ENCODE results near the gene PKHD1.
"Not testable (repeated sequence)": the region's sequence is repeated elsewhere in the genome, so short reads cannot be mapped to it uniquely, and the experiment has no call there.

PKHD1 gene

DNA sequence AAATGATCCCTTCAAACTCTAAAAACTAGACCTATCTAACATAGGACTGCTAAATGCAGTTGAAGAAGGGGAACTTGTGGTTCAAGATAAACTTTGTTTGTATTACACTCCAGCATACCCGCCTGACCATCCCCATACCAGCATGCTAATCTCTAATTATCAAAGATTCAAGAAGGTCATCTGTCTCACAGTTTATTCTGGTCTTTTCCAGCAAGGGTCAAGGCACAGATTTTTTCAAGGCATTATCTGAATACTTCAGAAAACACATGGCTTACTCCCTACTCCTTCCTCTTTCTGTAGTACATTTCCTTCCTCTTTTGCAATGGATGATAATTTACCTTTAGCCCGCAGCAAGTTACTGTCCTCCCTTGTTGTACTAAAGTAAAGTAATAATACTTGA lies 174.1 kb downstream of the PKHD1 start:
- DNase-seq = peak in 1 of 2 donors; percentile 19

DNA sequence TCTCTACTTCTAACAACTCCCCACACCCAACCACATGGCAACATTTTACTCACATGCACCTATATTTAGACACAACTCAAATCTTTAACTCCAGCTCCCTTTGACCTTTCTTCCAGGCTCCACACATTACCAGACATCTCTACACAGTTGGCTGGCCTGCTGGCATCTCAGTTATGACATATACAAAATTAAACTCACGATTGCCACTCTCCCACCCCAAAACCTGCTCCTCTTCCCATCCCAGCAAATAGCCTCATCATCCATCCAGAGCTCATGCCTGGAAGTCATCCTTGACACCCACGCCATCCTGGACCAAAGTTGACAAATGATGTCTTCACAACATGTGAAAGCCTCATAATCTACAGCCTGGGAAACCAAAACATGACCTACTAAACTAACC lies 176.6 kb downstream of the PKHD1 start:
- DNase-seq = no peak

DNA sequence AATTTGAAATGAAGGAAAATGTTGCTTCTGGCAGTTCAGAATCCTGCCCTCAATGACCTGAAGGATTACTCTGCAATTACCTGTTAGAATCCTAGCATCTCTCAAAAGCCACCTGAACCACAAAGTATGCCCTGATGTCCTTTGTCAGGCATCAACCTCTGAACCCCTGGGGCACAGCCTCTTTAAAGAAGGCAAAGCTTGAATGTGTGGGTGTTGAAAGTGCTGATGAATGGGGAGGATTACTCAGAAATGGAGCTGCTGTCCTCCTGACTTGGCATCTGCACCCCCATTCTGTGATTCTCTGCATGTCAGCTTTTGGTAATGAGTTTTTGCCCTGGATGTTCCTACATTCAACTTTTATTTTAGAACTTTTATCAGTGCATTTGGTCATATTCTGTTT lies 179.2 kb downstream of the PKHD1 start:
- no peak for DNase-seq

DNA sequence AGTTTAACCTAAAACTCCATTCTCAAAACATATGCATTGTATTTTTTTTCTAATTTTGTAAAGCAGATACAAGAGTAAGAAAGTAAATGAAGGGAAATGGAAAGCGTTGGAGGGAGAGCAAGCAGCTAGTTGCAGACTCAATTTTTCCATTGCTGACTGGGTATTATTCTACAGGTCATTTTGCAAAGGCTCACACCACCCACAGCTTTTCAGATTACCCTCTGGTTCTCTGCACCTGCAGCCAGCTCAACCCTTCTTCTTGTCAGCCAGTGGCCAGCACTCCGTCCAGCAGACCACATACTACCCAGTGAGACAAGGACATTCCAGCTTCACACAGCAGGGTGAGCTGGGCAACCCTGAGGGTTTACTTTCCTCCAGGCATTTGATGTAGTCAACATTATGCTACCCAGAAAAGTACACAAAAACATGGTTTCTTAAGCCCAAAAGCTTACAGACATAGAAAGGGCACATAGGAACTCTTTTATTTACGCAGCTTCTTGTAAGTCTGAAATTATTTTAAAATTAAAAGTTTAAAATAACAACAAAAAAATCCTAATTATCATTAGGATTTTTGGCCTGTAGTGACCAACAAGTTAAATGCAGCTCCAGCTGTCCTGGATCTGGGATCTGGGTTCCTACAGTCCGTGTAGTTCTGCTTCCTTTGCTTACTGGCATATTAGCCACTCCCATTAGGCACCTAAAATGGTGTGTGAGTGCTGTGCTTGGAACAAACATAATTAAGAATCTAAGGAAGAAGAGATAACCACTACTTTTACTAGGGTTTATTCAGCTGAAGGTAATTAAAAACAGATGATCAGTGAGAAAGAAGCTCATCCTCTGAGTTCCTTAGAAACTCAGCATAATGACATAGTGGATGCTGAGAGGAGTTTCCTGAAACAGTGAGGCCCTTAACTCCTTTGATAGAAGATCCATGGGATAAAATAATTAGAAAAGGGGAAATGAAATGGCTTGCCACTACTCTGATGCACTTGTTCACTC lies 185.3 kb downstream of the PKHD1 start:
- no peak for DNase-seq

DNA sequence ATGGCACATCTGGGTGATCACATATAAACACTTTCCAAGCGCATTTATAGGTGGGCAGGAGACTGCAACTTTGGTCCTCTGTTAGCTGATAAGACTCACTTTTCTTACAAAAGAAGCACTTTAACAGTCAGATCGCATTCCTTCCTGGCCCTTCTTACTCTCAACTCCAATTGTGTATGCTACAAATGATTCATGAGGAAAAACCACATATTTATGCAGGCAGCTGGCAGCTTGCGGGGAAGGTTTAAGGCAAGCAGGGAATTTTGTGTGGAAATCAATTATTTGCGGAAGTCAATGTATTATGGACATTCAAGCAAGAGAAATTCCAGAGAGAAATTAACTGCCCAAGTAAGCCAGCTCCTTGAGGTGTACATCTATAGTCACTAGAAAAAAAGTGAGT lies 194.0 kb downstream of the PKHD1 start:
- no peak for DNase-seq

DNA sequence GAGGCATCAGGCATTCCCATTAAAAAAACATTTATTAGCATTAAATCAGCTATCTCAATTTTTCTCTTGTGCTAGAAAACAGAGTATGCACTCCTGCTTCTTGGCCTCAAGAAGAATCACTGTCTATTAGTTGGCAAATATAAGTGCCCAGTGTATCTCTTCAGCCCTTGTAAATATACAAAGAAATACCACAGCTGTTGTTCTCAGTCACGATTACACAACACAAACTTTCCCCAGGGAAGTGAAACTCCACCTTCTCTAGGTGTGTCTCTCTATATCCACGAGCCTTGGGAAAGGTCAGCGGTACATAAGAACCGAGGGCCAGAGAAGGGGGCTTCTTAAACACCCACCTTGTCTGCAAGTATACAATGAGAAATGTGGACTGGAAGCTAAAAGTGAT lies 194.7 kb downstream of the PKHD1 start:
- no peak for DNase-seq

DNA sequence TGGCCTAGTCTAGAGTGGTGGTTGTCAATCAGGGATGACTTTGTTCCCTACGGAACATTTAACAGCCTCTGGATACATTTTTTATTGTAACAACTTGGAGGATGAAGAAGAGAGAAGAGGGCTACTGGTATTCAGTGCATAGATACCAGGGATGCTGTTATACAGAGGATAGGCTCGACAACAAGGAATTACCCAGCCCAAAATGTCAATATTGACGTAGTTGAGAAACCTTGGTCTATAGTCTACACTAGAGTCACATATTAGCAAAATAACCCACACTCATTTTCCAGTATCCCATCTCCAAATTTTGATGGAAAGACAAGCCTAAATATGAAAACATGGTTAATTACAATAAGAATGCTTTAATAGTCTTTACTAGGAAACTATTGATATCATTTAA lies 195.1 kb downstream of the PKHD1 start:
- no peak for DNase-seq

DNA sequence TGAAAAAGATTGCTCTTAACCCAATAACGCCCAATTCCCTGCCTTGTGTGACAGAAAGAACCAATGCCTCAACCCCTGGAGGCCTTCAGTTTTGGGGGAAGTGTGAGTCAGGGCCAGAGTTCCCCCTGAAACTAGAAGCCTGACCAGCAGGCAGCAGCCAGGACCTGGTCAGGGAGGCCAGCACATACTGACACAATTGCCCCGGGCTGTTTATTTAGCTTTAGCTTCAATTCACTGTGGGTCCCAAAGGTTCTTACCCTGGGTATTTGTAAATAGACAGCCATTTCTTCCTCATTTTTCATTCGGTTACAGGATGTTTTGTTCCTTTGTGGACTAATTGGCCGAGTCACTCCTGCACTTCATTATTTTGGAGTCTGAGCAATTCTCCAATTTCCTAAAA lies 195.6 kb downstream of the PKHD1 start:
- no peak for DNase-seq

DNA sequence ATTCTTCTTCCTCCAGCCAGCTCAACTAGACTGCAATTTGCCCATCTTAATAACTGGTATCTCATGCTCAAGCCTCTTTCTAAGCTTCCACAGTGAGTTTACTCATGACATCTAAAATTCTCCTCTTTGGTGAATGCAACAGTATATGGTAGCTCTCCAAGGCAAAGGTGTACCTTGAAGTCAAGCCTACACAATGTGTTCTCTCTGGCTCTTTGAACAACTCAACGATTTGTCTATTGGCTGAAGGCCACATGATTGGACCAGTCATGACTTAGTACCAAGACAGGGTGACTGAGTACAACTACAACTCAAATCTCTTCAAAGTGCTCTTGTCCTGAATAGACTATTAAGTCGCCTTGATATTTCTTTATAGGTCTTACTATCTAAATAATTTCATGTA lies 199.6 kb downstream of the PKHD1 start:
- DNase-seq = no peak

DNA sequence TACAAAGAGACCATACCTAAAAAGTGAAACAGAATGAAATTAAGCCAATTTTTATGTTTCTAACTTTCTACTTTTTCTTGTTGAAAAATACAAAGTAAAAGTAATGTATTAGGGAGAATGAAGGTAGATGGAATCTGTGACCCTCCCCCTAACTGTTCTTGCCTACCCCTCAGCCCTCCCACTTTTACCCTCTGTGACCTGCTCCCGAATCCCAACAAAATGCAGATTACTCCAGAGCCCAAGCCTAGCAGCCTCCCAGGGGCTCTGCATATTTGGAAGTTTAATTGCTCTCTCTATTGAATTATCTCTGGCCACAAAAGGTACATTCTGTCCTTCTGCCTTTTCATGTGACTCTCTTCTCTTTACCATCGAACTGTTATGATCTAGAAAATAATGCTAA lies 201.5 kb downstream of the PKHD1 start:
- DNase-seq = no peak

DNA sequence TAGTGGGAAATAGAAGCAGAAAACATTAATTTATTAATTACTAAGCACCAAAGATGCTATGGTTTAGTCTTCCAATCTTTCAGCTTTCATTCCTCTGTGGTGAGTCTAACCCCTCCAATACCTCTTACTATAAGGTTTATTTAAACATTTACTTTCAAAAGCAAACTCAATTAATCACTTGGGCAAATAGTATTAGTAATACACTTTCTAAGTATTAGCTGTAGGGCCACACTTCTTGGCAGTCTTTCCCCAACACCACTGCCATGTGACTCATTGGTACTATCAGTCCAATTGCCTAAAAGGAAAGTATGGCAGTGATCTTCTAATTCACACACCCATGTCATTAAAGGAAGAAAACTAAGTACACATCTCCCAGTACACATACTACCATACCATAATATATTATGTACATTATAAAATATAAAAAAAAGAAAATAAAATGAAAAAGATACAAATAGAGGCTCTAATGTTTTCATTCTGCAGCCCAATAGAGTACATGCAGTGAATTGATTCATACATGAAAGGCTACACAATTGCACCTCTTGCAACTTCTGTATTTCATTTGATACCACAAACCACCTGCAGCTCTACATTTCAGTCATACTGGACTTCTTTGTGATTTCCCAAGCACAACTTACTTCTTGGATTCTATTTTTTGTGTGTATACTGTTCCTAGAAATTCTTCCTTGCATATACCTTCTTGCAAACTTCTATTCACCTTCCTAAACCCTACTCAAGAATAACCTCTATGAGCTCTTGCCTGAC lies 218.6 kb downstream of the PKHD1 start:
- no peak for DNase-seq

DNA sequence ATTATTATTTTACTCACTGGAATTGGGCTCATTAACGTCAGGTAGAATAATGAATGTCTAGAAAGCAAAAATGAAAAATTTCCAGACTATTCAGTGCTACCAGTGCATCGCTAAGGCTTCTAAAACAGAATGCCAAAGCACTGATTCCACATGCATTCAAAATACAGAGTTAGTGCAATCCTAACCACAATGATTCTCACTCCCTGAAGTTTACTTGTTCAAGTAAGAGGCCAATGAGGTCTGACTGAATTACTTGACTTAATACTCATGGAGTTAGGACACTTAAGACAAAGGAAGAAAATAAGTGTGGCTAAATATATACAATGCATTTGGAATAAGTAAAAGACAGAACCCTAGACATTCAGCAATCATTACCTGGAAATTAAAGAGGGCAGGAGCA lies 220.5 kb downstream of the PKHD1 start:
- no peak for DNase-seq

DNA sequence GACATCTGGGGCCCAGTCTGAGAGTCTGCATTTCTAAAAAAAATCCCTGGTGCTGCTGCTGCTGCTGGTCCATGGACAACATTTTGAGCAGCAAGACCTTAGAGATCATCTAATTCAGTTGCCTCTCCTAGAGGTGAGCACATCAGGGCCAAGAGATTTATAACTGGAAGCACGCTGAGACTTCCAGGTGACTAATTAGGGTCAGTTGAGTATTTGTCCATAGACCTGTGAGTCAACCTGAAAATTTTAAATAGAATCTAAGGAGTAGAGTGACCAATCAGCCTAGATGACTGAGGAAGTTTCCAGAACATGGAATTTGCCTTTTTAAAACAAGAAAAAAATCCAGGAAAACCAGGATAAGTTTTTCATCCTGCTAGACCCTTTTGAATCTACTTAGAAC lies 221.4 kb downstream of the PKHD1 start:
- no peak for DNase-seq

DNA sequence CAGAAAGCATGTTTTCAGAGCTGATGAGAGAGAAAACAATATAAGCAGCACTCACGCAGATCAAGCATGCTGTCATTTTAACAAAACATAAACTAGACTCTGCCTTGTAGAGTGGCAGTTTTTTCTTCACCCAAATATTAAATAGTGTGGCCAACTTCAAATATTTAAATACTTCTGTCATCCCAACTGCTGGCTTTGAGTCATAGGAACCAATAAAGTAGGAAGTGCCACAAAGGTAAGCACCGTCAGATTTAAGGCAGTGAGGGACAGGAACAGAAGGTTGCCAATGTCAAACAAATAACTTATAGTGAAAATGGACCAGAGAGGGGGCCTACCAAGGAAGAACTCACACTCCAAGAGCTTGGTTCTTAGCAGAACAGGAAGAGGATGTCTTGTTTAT lies 222.2 kb downstream of the PKHD1 start:
- no peak for DNase-seq

DNA sequence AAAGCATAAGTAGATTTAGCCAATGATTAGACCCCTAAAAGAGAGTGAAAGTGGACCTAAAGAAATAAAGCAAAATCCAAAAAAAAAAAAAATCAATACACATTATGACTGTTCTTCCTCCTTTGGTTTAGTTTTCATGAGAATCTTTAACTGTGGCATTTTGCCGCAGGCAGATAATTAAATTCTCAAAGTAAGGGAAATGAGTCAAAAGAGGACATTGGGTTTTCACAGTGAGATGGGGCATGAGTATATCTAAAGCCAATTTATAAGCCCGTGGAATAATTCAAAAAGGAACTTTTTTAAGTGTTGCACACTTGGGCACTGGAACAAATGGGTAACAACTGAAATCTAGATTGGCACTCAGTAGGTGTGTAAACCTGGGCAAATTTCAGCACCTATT lies 230.3 kb downstream of the PKHD1 start:
- DNase-seq = no peak

DNA sequence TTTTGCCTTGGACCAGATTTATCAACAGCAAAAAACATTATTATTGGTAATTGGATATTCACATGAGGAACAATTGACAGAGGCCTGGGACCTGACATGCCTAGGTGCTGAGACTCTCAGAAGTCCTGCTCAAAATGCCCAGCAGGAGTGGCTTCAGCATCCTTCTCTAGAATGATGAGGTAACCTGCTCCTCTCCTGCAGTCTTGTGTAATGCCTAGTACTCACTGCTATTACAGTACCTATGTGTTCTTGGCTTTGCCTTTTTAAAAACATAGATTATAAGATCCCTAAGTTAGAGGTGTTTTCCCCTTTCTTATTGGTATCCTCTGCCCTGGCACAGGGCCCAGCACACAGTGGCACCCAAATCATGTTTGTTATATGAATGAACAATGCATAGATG lies 230.9 kb downstream of the PKHD1 start:
- DNase-seq = no peak

DNA sequence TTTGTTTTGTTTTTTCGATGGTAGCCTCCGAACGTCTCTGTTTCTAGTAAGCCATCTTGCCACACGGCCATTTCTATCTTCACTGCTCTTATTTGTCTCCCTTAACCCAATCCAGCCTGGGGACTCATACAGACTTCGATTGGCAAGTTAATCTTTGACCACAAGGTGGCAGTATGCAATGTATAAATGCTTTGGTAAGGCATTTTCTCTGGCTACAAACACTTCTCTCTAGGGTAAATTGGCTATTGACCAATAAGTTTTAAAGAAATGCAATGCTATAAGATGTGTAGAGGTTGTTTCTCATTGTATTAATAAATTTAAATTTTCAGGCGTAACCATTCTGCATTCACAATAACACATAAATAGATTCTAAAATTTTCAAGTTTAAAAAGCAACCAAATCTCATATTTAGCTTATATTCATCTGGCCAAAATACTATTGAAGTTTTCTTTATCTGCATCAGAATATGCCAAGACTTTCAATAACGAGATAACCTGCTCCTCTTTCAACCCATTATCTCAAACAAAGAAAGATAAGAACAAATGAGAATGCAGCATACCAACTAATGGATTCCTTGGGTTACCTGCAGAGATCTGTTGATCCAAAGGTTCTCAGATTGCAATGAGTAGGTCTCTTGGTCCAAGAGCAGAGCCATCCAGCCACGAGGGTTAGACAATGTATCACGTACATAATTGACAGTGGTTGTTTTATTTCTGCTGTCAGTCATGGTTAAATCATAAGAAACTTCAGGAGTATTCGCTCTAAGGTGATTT lies 231.9 kb downstream of the PKHD1 start:
- peak in 1 of 2 donors; percentile 25 for DNase-seq

DNA sequence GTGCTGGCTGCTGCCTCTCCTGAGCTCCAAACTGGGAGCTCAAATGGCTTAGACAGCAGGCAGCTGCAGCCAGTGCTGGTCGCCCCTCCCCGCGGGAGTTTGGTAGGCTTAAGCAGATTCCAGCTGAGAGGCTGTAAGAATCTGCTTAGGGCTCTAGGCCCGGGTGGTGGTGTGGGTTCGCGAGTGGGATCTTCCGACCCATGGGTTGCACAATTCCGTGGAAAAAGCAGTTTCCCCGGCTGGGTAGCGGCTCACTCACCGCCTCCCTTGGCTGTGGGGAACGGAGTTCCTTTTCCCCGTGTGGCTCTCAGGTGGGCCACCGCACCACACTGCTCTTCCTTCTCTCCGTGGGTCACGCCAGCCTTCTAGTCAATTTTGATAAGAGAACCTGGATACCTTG lies 232.5 kb downstream of the PKHD1 start:
- no peak for DNase-seq

DNA sequence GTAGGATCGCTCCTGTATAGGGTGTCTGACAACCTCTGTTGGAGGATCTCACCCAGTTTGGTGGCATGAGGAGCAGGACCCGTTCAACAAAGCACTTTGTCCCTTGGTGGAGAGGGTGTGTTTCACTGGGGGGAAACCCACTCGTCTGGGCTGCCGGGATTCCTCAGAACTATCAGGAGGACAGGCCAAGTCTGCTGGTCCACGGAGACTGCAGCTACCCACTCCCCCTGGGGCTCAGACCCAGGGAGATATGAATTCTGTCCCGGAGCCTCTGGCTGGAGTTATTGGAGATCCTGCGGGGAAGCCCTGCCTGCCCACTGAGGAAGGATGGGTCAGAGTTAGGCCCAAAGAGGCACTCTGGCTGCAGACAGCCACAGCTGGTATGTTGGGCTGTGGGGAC lies 233.1 kb downstream of the PKHD1 start:
- no peak for DNase-seq

DNA sequence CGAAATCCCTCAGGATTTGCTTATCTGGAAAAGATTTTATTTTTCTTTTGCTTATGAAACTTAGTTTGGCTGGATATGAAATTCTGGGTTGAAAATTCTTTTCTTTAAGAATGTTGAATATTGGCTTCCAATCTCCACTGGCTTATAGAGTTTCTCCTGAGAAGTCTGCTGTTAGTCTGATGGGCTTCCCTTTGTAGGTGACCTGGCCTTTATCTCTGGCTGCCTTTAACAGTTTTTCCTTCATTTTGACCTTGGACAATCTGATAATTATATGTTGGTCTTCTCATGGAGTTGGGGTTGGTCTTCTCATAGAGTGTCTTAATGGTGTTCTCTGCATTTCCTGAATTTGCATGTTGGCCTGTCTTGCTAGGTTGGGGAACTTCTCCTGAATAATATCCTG lies 234.3 kb downstream of the PKHD1 start:
- DNase-seq = not testable (repeated sequence)

DNA sequence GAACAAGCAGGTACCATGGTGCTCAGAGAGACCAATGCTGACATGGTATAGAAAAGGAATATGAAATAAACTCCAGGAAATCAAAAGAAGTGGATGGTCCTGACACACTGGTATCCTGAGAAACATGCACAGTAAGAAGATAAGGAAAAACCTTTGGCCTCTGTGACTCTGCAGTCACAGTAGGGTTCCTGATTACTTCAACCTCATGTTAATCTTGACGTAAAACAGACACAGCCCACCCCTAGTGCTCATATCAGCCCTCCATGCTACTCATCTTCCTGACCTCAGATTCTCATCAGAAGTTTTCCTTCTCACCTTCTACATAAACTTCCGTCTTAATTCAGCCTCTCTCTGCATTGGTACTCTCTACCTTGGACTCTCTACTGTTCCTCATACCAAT lies 240.9 kb downstream of the PKHD1 start:
- no peak for DNase-seq

DNA sequence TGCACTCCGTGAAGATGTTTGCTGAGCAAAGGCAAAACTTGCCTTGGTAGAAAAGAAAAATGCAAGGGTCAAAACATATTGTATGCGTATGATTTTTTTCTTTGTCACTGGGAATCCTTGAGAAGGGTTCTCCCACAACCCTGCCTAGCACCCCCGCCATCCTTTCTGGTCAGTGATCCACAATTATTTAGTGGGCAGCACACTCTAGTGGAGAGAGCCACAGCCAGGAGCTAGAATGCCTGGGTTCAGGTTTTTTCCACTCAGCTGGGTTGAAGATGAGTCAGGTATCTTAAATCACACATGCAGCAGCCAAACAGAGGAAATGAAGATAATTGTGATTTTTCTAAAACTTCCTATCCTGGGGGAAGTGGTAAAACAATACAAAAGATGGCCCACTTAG lies 243.1 kb downstream of the PKHD1 start:
- DNase-seq = no peak

DNA sequence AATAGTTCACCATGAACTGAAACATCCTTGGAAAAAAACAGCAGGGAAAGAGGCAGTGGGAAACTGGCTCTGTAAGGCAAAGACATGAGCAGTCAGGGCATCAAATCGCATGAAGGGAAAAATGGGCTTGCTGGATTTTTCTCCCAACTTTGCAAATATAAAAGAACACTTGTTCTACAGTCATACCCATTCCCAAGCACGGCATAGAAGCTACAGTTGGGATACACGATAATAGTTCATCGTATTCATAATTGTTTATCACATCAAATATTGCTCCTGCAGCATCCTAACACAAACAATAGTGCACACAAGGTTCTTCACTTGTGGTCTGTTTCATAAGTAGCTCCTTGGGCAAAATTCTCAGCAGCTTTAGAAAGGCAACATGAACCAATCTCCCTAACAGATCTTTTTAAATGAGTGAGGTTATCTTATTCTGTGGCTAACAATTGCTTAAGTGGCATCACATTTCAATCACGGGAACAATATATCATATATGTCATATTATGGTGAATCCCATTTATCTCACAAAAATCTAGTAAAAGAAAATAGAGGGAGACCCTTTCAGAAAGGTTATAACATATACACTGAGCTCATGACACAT lies 243.9 kb downstream of the PKHD1 start:
- no peak for DNase-seq

All from bone marrow (tissue), 2 donors.